ELF-1 (cell line): ENCODE data around the gene ADIRF.
"Not testable (repeated sequence)": the region's sequence is repeated elsewhere in the genome, so short reads cannot be mapped to it uniquely, and the experiment has no call there.

Source experiments
- DNase-seq: peaks from one replicate; pipeline ENCODE4 v3.0.0-alpha.2; 2016; ENCODE audit warnings: low read depth, low spot score

The ADIRF gene

DNA sequence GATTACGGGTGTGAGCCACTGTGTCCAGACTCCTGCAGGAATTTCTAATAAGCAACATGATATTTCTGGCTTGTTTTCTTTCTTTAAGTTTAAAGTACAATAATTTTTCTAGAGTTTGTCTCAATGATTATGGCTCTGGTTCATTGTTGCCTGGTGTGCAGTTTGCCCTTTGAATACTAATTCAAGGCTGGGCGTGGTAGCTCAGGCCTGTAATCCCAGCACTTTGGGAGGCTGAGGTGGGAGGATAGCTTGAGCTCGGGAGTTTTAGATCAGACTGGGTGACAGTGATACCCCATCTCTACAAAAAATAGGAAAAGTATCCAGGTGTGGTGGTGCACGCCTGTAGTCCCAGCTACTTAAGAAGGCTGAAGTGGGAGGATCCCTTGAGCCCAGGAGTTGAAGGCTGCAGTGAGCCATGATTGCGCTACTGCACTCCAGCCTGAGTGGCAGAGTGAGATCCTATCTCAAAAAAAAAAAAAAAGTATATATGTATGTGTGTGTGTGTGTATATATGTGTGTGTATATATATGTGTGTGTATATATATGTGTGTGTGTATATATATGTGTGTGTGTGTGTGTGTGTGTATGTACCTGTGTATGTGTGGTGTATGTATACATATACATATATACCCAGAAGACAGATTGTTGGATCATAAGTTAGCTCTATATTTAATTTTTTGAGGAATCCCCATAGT is 8.2 kb downstream of the ADIRF start:
- DNase-seq, result no peak

DNA sequence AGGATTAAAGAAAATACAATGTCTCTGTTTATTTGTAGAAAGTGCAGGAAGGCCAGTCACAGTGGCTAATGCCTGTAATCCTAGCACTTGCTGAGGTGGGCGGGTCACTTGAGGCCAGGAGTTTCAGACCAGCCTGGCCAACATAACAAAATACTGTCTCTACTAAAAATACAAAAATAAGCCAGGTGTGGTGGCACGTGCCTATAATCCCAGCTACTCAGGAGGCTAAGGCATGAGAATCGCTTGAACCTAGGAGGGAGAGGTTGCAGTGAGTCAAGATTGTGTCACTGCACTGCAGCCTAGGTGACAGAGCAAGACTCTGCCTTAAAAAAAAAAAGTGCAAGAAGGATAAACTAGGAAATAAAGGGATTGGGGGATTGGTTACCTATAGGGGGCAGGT is 10.2 kb downstream of the ADIRF start:
- DNase-seq, result not testable (repeated sequence)

DNA sequence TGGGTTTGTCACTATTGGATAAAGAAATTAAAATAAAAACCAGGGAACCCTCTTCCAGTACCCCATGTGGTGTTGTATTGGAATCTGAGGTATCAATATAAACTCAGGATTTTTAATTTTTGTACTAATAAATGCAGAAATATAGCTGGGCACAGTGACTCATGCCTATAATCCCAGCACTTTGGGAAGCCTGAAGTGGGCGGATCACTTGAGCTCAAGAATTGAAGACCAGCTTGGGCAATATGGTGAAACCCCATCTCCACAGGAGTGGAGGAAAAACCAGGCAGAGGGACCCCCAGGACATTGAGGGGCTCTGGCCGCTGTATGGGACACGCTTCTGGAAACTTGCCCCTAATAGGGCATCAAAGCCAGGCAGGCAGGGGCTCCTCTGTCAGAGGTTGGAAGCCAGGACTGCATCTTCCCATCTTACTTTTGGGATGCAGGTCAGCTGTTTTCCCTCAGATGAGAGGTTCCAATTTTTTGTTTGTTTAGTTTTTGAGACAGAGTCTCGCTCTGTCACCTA is 11.1 kb downstream of the ADIRF start:
- no peak for DNase-seq

DNA sequence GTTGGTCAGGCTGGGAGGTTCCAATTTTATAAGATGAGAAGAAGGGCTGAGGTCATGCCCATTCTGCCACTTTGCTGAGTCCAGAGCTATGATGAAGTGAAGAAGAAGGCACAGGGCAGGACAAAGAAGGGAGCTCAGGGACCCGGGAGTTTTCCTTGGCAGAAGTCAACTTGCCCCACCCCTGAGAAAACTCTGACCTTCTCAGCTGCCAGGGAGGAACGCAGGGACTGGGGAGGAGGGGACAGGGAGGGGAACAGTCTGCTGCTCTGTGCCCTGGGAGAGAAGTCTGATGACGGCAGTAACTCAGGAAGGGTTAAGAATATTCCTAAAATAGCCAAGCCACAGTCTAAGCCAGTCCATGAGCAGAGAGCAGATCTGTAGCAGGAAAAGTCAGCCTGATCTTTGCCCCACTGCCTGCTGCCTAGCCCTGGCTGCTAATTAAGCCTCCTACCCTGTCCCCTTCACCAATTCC is 11.7 kb downstream of the ADIRF start:
- DNase-seq, result no peak

DNA sequence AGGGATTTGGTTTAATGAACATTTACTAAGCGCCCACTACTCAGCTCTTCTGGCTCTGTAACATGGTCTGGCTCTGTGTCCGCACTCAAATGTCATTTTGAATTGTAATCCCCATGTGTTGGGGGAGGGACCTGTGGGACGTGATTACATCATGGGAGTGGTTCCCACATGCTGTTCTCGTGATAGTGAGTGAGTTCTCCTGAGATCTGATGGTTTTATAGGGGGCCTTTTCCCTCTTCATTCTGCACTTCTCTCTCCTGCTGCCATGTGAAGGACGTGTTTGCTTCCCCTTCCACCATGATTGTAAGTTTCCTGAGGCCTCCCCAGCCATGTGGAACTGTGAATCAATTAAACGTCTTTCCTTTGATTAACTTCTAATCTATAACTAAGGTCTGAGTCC is 12.7 kb downstream of the ADIRF start:
- DNase-seq, result not testable (repeated sequence)

DNA sequence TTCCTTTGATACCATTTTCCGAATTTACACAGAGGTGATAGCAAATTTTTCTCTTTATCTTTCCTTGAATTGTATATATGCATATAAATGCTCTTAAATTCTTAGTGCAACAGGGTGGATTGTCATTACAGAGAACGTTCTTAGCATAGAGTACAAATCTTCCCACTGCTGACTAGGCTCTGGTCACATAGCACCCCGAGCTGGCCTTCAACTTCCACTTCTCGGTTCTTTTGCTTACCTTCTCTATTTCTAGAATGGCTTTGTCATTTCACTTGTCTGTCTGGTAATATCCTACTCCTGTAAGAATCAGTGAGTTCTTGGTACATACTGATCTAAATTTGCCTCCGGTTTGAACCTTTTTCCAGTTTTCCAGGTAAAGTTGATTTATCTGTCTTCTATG is 13.4 kb downstream of the ADIRF start:
- no peak for DNase-seq

DNA sequence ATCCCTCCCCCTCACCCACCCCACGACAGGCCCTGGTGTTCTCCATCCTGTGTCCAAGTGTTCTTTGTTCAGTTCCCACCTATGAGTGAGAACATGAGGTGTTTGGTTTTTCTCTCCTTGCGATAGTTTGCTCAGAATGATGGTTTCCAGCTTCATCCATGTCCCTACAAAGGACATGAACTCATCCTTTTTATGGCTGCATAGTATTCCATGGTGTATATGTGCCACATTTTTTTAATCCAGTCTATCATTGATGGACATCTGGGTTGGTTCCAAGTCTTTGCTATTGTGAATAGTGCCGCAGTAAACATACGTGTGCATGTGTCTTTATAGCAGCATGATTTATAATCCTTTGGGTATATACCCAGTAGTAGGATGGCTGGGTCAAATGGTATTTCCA is 16.2 kb downstream of the ADIRF start:
- not testable (repeated sequence) for DNase-seq

DNA sequence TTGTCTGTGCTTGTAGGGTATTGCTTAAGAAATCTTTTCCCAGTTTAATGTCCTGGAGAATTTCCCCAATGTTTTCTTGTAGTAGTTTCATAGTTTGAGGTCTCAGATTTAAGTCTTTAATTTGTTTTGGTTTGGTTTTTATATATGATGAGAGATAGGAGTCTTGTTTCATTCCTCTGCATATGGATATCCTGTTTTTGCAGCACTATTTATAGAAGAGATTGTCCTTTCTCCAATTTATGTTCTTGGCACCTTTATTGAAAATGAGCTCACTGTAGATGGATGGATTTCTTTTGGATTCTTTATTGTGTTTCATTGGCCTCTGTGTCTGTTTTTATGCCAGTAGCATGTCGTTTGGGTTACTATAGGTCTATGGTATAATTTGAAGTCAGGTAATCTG is 20.2 kb downstream of the ADIRF start:
- no peak for DNase-seq

DNA sequence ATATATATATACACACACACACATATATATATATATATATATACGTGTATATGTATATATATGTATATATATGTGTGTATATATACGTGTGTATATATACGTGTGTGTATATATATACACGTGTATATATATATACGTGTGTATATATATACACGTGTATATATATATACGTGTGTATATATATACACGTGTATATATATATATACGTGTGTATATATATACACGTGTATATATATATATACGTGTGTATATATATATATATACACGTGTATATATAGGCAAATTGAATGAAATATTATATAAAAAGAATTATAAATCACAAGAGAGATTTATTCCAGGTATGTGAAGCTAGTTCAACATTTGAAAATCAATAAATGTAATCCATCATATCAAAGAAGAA is 23.1 kb downstream of the ADIRF start:
- not testable (repeated sequence) for DNase-seq

DNA sequence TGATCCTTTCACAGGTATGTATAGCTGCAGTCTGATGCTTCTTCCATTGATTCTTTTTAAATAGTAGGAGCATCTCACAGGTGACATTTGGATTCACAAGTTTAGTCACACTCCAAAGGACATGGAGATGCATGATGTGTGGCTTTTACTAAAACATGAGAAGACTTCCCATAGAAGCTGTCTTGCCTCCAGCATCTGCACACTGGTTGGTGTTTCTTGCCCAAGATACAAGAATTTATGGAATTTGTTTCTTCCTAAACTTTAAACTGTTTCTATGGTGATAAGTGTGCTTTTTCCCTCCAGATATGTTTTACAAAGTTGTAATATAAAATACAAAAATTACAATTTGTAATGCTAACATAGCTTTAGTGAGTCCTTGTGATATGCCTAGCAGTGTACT is 24.2 kb downstream of the ADIRF start:
- DNase-seq, result no peak

DNA sequence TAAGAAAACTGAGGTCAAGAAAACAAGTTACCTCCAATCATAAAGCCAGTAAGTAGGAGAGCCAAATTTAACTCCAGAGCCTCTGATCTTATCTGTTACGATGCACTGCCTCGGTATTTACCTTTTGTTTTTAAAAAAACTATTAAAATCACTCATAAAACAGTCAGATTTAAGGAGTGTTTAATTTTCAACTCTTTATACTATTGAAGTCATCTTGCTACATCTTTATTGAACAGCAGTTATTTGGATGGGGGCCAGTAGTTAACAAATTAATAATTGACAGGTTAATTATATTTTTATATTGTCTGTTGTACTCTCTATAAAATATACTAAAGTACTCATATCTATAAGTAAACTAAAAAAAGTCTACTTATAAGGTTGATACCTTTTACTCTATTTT is 24.6 kb downstream of the ADIRF start:
- no peak for DNase-seq

DNA sequence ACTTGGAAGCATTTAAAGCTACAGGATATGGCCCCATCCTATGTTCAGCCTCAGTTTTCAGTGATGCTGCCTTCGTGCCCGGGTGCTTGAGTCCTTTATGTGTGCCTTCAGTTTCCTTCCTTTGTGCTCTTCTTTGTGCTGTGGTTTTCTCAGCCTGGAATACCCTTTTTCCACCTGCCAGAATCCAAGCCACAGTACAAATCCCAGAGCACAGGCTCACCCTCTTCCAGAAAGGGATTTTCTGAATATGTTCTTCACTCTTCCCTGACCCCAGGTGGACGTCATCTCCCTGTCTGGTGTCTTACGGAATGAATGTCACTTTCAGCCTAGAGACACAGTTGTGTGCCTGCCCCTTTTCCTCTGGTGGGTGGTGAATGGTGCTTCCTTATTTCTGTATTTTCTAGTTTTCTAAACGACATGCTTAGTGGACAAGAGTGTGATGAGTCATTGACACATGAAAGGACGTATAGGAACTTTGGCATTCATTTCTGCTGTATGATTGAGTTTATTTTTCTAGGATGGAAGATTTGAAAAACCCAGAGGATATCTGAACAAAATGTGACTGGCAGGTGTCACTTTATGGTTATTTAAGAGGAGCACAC is 31.6 kb downstream of the ADIRF start:
- not testable (repeated sequence) for DNase-seq

DNA sequence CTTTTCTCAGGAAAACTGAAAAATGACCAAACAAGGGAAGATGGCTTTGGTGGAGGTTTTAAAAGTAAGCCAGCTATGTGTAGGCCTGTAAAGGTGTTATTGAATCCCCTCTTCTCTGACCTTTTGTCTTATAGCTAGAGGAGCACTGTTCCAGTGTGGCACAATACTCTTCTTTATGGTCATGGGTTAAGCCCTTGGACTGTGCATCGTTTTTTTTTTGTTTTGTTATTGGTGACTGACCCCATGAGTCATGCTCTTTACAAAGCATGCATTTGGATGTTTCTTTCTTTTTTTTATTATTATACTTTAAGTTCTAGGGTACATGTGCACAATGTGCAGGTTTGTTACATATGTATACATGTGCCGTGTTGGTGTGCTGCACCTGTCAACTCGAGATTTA is 32.2 kb downstream of the ADIRF start:
- no peak for DNase-seq

DNA sequence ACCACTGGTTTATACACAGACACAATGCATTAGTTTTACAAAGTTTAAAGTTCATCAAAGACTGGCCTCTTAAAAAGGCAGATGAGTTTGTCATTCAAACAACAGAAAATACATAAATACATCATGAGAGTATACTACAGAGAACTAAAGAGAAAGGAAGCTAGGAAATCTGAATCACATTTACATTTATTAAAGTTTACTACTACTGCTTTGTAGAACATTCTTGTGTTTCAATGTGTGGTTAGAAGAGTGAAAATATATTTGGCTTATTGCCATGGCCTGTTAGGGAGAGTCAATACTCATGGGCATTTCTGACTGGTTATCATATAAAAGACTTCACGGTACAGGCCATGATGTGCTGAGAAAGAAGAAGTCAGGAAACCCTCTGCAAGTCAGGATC is 38.8 kb downstream of the ADIRF start:
- not testable (repeated sequence) for DNase-seq

DNA sequence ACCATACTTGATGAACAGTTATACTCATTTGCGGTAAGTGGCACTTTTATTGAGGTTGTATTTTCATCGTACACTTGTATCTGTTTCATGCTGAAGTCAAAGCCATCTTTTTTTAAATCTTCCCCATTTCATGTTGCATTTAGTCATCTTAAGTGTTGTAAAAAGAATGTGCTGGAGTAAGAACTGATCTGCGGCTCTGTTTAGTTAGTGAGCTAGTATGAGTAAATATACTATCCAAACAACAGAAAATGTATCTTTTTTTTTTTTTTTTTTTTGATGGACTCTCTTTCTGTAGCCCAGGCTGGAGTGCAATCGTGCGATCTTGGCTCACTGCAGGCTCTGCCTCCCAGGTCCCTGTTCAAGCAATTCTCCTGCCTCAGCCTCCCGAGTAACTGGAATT is 39.4 kb downstream of the ADIRF start:
- DNase-seq, result not testable (repeated sequence)

DNA sequence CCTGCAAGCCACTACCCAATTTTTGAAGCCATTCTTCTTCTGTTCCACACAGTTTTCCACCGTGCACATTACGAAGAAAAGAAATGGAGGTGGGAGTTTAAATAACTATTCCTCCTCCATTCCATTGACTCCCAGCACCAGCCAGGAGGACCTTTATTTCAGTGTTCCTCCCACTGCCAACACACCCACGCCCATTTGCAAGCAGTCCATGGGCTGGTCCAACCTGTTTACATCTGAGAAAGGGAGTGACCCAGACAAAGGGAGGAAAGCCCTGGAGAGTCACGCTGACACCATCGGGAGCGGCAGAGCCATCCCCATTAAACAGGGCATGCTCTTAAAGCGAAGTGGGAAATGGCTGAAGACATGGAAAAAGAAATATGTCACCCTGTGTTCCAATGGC is 40.0 kb downstream of the ADIRF start:
- DNase-seq, result peak; percentile 30

DNA sequence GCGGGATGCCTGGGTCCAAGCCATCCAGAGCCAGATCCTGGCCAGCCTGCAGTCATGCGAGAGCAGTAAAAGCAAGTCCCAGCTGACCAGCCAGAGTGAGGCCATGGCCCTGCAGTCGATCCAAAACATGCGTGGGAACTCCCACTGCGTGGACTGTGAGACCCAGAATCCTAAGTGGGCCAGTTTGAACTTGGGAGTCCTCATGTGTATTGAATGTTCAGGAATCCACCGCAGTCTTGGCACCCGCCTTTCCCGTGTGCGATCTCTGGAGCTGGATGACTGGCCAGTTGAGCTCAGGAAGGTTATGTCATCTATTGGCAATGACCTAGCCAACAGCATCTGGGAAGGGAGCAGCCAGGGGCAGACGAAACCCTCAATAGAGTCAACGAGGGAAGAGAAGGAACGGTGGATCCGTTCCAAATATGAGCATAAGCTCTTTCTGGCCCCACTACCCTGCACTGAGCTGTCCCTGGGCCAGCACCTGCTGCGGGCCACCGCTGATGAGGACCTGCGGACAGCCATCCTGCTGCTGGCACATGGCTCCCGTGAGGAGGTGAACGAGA is 40.9 kb downstream of the ADIRF start:
- DNase-seq, result not testable (repeated sequence)

DNA sequence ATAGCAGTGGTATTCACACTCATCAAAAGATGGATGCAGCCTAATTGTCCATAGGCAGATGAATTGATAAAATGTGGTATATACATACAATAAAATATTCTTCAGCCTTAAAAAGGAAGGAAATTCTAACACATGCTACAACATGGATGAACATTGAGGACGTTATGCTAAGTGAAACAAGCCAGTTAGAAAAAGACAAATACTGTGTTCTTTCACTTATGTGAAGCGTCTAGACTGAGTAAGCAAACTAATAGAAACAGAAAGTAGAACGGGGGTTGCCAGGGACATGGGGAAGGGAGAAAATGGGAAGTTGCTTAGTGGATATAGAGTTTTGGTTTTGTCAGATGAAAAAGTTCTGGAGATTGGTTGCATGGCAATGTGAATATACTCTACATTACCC is 45.2 kb downstream of the ADIRF start:
- DNase-seq, result not testable (repeated sequence)

DNA sequence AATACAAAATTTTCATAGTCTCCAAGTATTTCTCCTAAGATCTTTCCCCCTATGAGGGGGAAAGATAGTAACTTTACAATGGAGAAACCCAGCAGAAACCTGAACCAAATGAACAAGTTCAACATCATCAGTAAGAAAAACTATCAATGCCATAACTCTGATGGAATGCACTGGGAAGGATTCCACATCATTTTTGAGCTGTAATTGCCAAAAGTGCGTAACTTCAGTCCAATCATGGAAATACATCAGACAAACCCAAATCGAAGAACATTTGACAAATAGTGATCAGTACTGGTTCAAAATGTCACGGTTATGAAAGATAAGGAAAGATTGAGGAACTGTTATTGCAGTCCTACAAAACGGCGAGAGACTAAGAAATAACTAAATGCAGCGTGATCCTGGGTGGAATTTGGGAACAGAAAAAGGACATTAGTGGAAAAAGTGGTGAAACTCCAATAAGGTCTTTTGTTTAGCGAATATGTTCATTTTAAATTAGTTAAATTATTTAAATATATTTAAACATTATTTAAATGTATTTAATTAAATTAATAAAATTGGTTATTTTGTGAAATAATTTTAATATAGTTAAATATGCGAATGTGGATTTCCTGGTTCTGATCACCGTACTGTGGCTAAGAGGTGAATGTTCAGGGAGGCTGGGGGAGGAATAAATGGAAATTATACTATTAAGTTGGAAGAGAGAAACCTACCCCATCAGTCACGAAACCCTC is 46.9 kb downstream of the ADIRF start:
- not testable (repeated sequence) for DNase-seq

DNA sequence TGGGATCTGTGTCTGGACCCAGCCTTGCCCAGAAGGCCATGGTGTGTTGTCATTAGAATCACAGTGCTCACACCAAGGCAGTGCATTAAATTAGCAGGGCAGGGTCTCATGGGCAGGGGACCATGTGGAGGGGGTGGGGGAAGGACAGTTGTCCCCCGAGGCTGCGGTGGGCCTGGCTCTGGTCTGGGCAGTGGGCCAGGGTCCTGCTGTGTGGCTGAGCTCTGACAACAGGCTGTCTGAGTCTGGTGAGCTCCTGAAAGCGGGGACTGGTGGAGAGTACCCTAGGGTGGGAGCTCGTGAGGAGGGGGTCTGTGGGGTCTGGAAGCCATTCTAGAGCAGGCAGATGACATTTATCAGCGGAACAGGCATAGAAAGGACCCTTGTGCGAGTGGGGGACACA is 49.8 kb downstream of the ADIRF start:
- DNase-seq, result not testable (repeated sequence)

DNA sequence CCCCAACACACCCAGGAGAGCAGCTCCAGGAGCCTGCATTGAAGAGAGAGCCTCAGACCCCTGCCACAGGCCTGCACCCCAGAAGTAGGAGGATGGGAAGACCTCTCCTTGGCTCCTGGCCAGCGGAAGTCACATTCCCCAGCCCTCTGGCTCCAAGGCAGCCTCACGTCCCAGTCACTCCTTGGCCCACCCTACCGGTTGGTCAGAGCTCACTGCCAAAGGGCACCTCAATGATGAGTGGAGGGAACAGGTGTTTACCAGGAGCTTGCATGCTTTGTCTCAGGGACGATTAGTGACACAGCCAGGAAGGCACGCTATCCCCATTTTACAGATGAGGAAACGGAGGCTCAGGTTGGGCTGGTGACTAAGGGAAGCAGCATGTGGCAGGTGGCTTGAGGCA is 50.8 kb downstream of the ADIRF start:
- DNase-seq, result not testable (repeated sequence)

DNA sequence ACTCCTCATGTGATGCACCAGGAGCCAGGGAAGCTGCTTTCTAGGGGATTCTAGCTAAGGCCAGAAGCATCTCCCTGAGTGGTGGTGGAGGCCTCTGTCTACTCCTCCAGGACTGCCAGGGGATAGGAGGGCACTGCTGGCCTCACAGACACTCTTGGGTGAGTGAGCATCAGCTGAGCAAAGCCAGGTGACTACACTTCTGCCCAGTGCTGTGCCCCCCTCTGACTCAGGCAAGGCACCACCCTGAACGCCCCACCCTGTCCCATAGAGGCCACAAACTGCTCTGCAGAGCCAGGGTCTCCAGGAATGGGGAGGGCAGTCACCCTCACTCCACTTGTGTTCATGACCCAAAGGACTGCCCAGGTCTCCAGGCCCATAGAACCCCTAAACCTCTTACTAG is 51.2 kb downstream of the ADIRF start:
- not testable (repeated sequence) for DNase-seq
